Measurements from ENCODE around the gene SHTN1. TPM values are rescaled to one million over a fixed set of nuclear protein-coding genes. Genes with fewer than 3 reads are reported as not detected.

Gene SHTN1
- total RNA-seq = under 1 TPM; 0.08 to 0.53 TPM

DNA sequence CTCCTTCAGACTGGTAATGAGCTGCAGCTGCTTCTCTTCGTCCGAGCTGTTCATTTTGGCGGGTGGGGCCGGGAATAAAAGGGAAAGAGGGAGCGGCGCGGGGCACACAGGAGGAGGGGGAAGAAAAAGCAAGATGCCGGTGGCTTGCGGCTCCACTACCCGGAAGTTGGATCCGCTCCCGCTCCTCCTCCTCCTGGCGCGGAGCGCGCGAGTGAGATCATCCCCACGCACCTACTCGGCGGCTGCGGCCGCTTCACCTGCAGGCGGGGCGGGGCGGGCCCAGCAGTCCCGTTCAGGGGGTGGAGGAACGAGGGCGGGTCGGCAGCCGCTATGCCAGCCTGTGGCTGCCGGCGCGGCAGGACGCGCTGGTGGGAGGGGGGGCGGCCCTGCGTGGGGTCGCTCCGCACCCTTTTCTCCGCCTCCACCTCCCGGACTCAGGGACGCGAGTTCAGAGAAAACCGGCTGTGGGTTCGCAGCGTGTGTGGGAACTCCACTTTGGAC, at the start of gene SHTN1:
SHTN1 (minus strand) TSS at position 162 of the 501 bp plus-strand sequence; CDS start at position 54, 108 bp downstream.

DNA sequence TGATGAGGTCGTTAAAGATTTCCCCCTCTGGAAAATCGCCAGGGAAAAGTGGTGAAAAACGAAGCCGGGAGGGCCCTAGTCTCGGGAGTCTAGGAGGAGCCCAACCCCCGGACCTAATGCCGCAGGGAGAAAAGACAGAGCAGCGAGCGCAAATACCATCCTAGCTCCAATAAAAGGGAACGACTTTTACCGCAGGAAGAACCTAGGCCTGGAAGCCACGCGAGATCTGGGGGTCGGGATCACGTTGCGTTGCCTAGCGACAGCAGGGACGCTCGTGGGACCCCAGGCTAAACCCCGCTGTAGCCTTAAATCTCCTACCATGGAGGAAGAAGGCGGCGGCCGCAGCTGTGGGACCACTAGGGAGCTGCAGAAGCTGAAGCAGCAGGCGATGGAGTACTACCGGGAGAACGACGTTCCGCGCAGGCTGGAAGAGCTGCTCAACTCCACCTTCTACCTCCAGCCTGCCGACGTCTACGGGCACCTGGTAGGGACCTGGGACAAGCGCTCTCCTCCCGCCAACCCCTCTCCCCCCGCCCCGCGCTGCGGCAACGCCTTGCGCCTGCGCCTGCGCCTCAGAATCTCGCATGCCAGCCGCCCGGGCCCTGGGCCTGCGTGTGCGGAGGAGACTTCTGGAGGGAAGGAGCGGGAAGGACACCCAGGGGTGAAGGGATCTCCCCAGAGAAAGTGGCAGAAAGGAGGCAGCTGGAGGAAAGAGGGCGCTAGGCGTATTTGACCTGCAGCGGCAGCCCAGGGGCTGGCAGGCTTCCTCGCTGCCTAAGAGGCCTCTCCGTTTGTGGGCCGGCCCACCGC, 155.5 kb downstream of the SHTN1 start, which contains the start of gene ENO4:
ENO4 (plus strand) TSS at position 252 of the 810 bp plus-strand sequence; CDS start at position 320, 68 bp downstream.

Other genes with a start within 250 kb of the SHTN1 start
- gene ENO4, start 155.7 kb downstream of the SHTN1 start, total RNA-seq = not detected
- not detected for gene VAX1, start 133.1 kb upstream of the SHTN1 start, total RNA-seq
- not detected for gene KCNK18, start 192.3 kb upstream of the SHTN1 start, total RNA-seq
- not detected for gene SLC18A2, start 235.9 kb upstream of the SHTN1 start, total RNA-seq